IMR-90 (cell line): ENCODE measurements around the gene TRPM1. TPM values are rescaled to one million over a fixed set of nuclear protein-coding genes. Genes with fewer than 3 reads are reported as not detected.

ENCODE experiments used
- ATAC-seq: fragments of 200-7000 bp; cut with Tn5 transposase; 2 replicates; pipeline ENCODE4 v1.9.1; 2020; ENCODE audit warnings: low read depth, mild to moderate bottlenecking, moderate library complexity
- BruUV-seq: library from RNA; stranded (reverse); fragments of 400-500 nt; replicated peaks from 2 replicates; lab custom pipeline; 2021; lab: Mats Ljungman, UMichigan
- CTCF ChIA-PET: fragments of 300-600 bp; formaldehyde crosslinking; extraction: SDS; loops from one replicate; lab custom pipeline; 2021; ENCODE audit warnings: antibody characterized with exemption; lab: Yijun Ruan, JAX
- POLR2A ChIA-PET: fragments of 300-600 bp; sonication (Branson Sonifier 250); formaldehyde crosslinking; loops from one replicate; lab custom pipeline; 2022; ENCODE audit warnings: antibody characterized with exemption; ENCODE audit not compliant: unreplicated experiment; lab: Charles Lee
- DNase-seq: peaks from one replicate; pipeline ENCODE4 v3.0.0; 2013
- H2AFZ ChIP-seq: replicated peaks from 2 replicates; pipeline ENCODE3; 2013; ENCODE audit warnings: low read length, mild to moderate bottlenecking; ENCODE audit not compliant: poor library complexity
- H2AK5ac ChIP-seq: 2 replicates; pipeline ENCODE4 v1.6.1; 2013; ENCODE audit warnings: low read depth, low read length, inconsistent platforms
- H2AK9ac ChIP-seq: replicated peaks from 2 replicates; pipeline ENCODE3; 2013; ENCODE audit warnings: mild to moderate bottlenecking, low read depth, low read length, moderate library complexity; ENCODE audit not compliant: poor library complexity
- H2BK120ac ChIP-seq: 2 replicates; pipeline ENCODE4 v1.6.1; 2013; ENCODE audit warnings: low read depth, low read length, inconsistent platforms
- H2BK15ac ChIP-seq: 3 replicates; pipeline ENCODE4 v1.6.1; 2013; ENCODE audit warnings: low read depth, low read length, inconsistent platforms
- H2BK20ac ChIP-seq: 2 replicates; pipeline ENCODE4 v1.6.1; 2013; ENCODE audit warnings: low read depth, mild to moderate bottlenecking, inconsistent platforms, low read length, moderate library complexity
- H2BK5ac ChIP-seq: 2 replicates; pipeline ENCODE4 v1.6.1; 2013; ENCODE audit warnings: mild to moderate bottlenecking, low read depth, low read length, inconsistent platforms; ENCODE audit not compliant: poor library complexity, severe bottlenecking
- H3K14ac ChIP-seq: replicated peaks from 2 replicates; pipeline ENCODE4 v1.6.1; 2013; ENCODE audit warnings: low read depth, low read length, inconsistent platforms
- H3K18ac ChIP-seq: 2 replicates; pipeline ENCODE4 v1.6.1; 2013; ENCODE audit warnings: low read depth, low read length, control low read depth
- H3K23ac ChIP-seq: 2 replicates; pipeline ENCODE4 v1.6.1; 2013; ENCODE audit warnings: low read depth, low read length, inconsistent platforms
- H3K27ac ChIP-seq: 2 replicates; pipeline ENCODE4 v1.5.1; 2013; ENCODE audit warnings: mild to moderate bottlenecking, control low read depth, low read length; ENCODE audit not compliant: insufficient read depth
- H3K27me3 ChIP-seq: 2 replicates; pipeline ENCODE4 v1.6.1; 2013; ENCODE audit warnings: low read length; ENCODE audit not compliant: control insufficient read depth, insufficient read depth
- H3K36me3 ChIP-seq: 2 replicates; pipeline ENCODE4 v1.6.1; 2013; ENCODE audit warnings: low read length, mixed read lengths; ENCODE audit not compliant: control insufficient read depth, insufficient read depth
- H3K4ac ChIP-seq: 2 replicates; pipeline ENCODE4 v1.6.1; 2013; ENCODE audit warnings: low read depth, low read length, inconsistent platforms
- H3K4me1 ChIP-seq: 2 replicates; pipeline ENCODE4 v1.6.1; 2013; ENCODE audit warnings: low read length, mixed read lengths; ENCODE audit not compliant: control insufficient read depth, insufficient read depth
- H3K4me2 ChIP-seq: 2 replicates; pipeline ENCODE4 v1.6.1; 2013; ENCODE audit warnings: low read depth, mild to moderate bottlenecking, control low read depth, low read length, moderate library complexity
- H3K4me3 ChIP-seq: 2 replicates; pipeline ENCODE4 v1.5.1; 2013; ENCODE audit warnings: low read depth, mild to moderate bottlenecking, control low read depth, low read length, moderate library complexity; ENCODE audit not compliant: insufficient read depth
- H3K56ac ChIP-seq: 2 replicates; pipeline ENCODE4 v1.6.1; 2013; ENCODE audit warnings: low read length, inconsistent platforms; ENCODE audit not compliant: insufficient read depth; ENCODE audit errors: extremely low read depth
- H3K79me1 ChIP-seq, 2 experiments: 2 replicates each; pipeline ENCODE4 v1.6.1; 2013; ENCODE audit warnings: low read length in 2 of 2, inconsistent platforms in 1 of 2, low read depth in 1 of 2
- H3K9ac ChIP-seq: 2 replicates; pipeline ENCODE4 v1.6.1; 2013; ENCODE audit warnings: low read depth, low read length, control low read depth
- H3K9me1 ChIP-seq: 2 replicates; pipeline ENCODE4 v1.6.1; 2013; ENCODE audit warnings: low read length, inconsistent platforms; ENCODE audit not compliant: insufficient read depth
- H3K9me3 ChIP-seq: 2 replicates; pipeline ENCODE4 v1.6.1; 2013; ENCODE audit warnings: low read length; ENCODE audit not compliant: control insufficient read depth, insufficient read depth
- H4K20me1 ChIP-seq: 2 replicates; pipeline ENCODE4 v1.6.1; 2013; ENCODE audit warnings: low read length, inconsistent platforms; ENCODE audit not compliant: insufficient read depth
- H4K5ac ChIP-seq: 2 replicates; pipeline ENCODE4 v1.6.1; 2013; ENCODE audit warnings: mild to moderate bottlenecking, low read depth, low read length, control low read depth
- H4K8ac ChIP-seq, 2 experiments: 2 replicates each; pipeline ENCODE4 v1.6.1; 2013; ENCODE audit warnings: low read depth in 2 of 2, low read length in 2 of 2, control low read depth in 1 of 2, inconsistent platforms in 1 of 2
- H4K91ac ChIP-seq: 2 replicates; pipeline ENCODE4 v1.6.1; 2013; ENCODE audit warnings: low read depth, low read length, inconsistent platforms; ENCODE audit not compliant: insufficient read depth
- BHLHE40 ChIP-seq: fragments of 150-350 bp; IDR thresholded peaks from 2 replicates; pipeline ENCODE4 v1.6.1; 2016; ENCODE audit warnings: mild to moderate bottlenecking, low read depth, low read length
- RCOR1 ChIP-seq: IDR thresholded peaks from 2 replicates; pipeline ENCODE4 v1.6.1; 2012; ENCODE audit warnings: mild to moderate bottlenecking, low read length, improper control_type of control experiment; ENCODE audit not compliant: insufficient replicate concordance
- USF2 ChIP-seq: fragments of 150-350 bp; IDR thresholded peaks from 2 replicates; pipeline ENCODE4 v1.6.1; 2017; ENCODE audit warnings: mild to moderate bottlenecking, antibody characterized with exemption, low read length, low read depth
- WGBS, 2 experiments: methylation state at CpG; one replicate each; pipeline versions ENCODE4 v1.1.5 to v1.1.7; 2013; ENCODE audit warnings: missing lambda C conversion rate in 2 of 2; ENCODE audit not compliant: insufficient read length in 1 of 2; ENCODE audit errors: extremely low coverage in 2 of 2; 5-methylcytosine and 5-hydroxymethylcytosine counted together
- dilution Hi-C: fragments of 300-500 bp; cut with HindIII; formaldehyde crosslinking; loops from one replicate; pipeline ENCODE4 v1.14.3; 2018; ENCODE audit warnings: low sequenced_read_pairs; ENCODE audit not compliant: unreplicated experiment
- in situ Hi-C: fragments of 300-500 bp; cut with MboI; formaldehyde crosslinking; loops from 3 replicates; pipeline ENCODE4 v1.14.3; 2019; ENCODE audit warnings: low sequenced_read_pairs, inconsistent platforms, mixed read lengths
- intact Hi-C: fragments of 100-400 bp; cut with micrococcal nuclease; formaldehyde crosslinking; loops from 2 replicates; pipeline ENCODE4 v1.10.0; 2022
- polyA plus RNA-seq, 3 experiments: library from polyadenylated mRNA; depleted of rRNA; stranded (reverse); fragments of >200 nt; gene quantifications; 2 replicates each; pipeline ENCODE4 v1.2.3, GENCODE V29; 2012; ENCODE audit warnings: low replicate concordance in 1 of 3
- total RNA-seq: library from RNA; depleted of rRNA; stranded (reverse); fragments of >200 nt; gene quantifications from 2 replicates; pipeline ENCODE4 v1.2.3, GENCODE V29; 2012

TRPM1 gene
- total and polyA plus RNA-seq, 2 of the 4 experiments (the other 2 are of a cell fraction): not detected

- TF ChIP-seq RCOR1 (no peak), USF2 (peak; percentile 49; the same call in 1 of the 2 replicates), BHLHE40 (peak; percentile 55; the same call in 1 of the 2 replicates)
- ATAC-seq: peak; percentile 67
- intact Hi-C loops (loop anchor here (1.0 kb wide), 1 partner anchor 9 kb away; no protein-coding TSS in a partner anchor), in situ Hi-C loops (no loop called here), dilution Hi-C loops (no loop called here)
- peak overlapping the region; percentile 60; the same call in 1 of the 2 replicates for H3K56ac ChIP-seq
- H3K4me1 ChIP-seq: peaks cover 15% of the 10 kb centered on the region
- no peaks in the 10 kb centered on the region for H4K20me1 ChIP-seq
- H3K79me1 ChIP-seq: no peaks in the 10 kb centered on the region
- no peak overlapping the region for H2AFZ ChIP-seq
- H3K14ac ChIP-seq: peak overlapping the region; percentile 53
- H3K9ac ChIP-seq: no peak overlapping the region
- peak overlapping the region; percentile 73; the same call in 1 of the 2 replicates for H3K23ac ChIP-seq
- H3K27ac ChIP-seq: peak overlapping the region; percentile 76
- ChIA-PET POLR2A (no interaction called here), CTCF (no interaction called here)
- peak overlapping the region; percentile 87 for H2BK120ac ChIP-seq
- no peak overlapping the region for H2AK9ac ChIP-seq
- no TSS peak for BruUV-seq
- no peak overlapping the region for H2AK5ac ChIP-seq
- H3K36me3 ChIP-seq: no peaks in the 10 kb centered on the region
- no peaks in the 10 kb centered on the region for H3K27me3 ChIP-seq
- H3K18ac ChIP-seq: peak overlapping the region; percentile 95; the same call in 1 of the 2 replicates
- H4K91ac ChIP-seq: 0 out of 2 replicates have a peak overlapping the region, but pooled peaks have one; percentile 2
- peak overlapping the region; percentile 74 to 82; a peak in 3 of 4 replicates for H4K8ac ChIP-seq
- peak; percentile 76 for DNase-seq
- H4K5ac ChIP-seq: no peak overlapping the region; the same call in 1 of the 2 replicates
- H3K9me3 ChIP-seq: no peaks in the 10 kb centered on the region
- no peak overlapping the region for H3K4me3 ChIP-seq
- peaks cover 7% of the 10 kb centered on the region; the same call in 1 of the 2 replicates for H3K9me1 ChIP-seq
- H2BK20ac ChIP-seq: peak overlapping the region; percentile 90
- H3K4me2 ChIP-seq: peak overlapping the region; percentile 43; the same call in 1 of the 2 replicates
- no CpG with 5 or more reads among the region's 5 CpGs for WGBS, 2 experiments
- peak overlapping the region; percentile 95; the same call in 1 of the 2 replicates for H3K4ac ChIP-seq
- peak overlapping the region; percentile 85 for H2BK5ac ChIP-seq
- peak overlapping the region; percentile 97; the same call in 1 of the 3 replicates for H2BK15ac ChIP-seq
Measured at GRCh38 chr15:31032961-31033371, 68.6 kb downstream of the TRPM1 start.
